ENCODE measurements around the gene KIF17. TPM values are rescaled to one million over a fixed set of nuclear protein-coding genes. Genes with fewer than 3 reads are reported as not detected.
A peak's percentile ranks its signal among the peaks of the same experiment; 100 is the strongest.

Gene KIF17
- polyA plus RNA-seq, 2 of the 4 experiments (the other 2 are of a cell fraction), result 0.78 to 1.0 TPM

DNA sequence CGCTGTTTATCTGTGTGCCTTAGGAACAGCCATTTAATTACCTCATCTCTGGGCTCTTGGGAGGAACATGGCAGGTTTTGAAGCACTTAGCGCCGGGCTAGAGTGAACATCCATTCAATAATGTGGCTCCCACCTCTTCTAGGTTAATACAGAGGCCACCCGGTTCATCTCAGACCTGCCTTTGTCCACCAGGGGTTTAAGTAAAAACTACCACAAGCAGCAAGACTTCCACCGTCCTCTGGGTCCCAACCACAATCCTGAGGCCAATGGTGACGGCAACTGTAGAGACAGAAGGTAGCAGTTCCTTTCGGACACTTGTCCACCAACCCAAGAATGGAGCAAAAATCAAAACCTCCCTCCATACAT lies 55.7 kb downstream of the KIF17 start:
- CTCF ChIA-PET, result interaction anchor here (0.6 to 2.4 kb wide), 7 partner anchors 8 to 140 kb away, joined by 3 to 5 read pairs (median 3); no protein-coding TSS in a partner anchor
- 70% methylated on average over 7 of the region's 7 CpGs for WGBS (ENCODE audit: missing lambda C conversion rate)
- POLR2A ChIA-PET, result interaction anchor here (1.1 kb wide), 2 partner anchors 35 to 125 kb away, joined by 3 to 4 read pairs; partner anchors contain the start of gene HP1BP3
- DNase-seq (ENCODE audit: low read depth in 1 of 2, low spot score in 1 of 2) (peak in 1 of 2 experiments; percentile 21), ATAC-seq (peak; percentile 1 to 10; a peak in 4 of 6 replicates), FAIRE-seq (no peak)
- peak overlapping the region; percentile 74 for H3K4me3 ChIP-seq
- H3K9me3 ChIP-seq, result no peaks in the 10 kb centered on the region
- H3K4me2 ChIP-seq, result peak overlapping the region; percentile 98
- peak overlapping the region; percentile 88 to 97 for H3K27ac ChIP-seq
- TF ChIP-seq, protein P1, sequence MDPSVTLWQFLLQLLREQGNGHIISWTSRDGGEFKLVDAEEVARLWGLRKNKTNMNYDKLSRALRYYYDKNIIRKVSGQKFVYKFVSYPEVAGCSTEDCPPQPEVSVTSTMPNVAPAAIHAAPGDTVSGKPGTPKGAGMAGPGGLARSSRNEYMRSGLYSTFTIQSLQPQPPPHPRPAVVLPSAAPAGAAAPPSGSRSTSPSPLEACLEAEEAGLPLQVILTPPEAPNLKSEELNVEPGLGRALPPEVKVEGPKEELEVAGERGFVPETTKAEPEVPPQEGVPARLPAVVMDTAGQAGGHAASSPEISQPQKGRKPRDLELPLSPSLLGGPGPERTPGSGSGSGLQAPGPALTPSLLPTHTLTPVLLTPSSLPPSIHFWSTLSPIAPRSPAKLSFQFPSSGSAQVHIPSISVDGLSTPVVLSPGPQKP (IDR thresholded peaks at IDR 0.05; ENCODE audit: low read depth, low read length), result no peak
- TF ChIP-seq ZFP36 (IDR thresholded peaks at IDR 0.05; ENCODE audit: borderline replicate concordance, partially characterized antibody), result no peak
- TF ChIP-seq, protein P2, sequence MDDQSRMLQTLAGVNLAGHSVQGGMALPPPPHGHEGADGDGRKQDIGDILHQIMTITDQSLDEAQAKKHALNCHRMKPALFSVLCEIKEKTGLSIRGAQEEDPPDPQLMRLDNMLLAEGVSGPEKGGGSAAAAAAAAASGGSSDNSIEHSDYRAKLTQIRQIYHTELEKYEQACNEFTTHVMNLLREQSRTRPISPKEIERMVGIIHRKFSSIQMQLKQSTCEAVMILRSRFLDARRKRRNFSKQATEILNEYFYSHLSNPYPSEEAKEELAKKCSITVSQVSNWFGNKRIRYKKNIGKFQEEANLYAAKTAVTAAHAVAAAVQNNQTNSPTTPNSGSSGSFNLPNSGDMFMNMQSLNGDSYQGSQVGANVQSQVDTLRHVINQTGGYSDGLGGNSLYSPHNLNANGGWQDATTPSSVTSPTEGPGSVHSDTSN (IDR thresholded peaks at IDR 0.05), result no peak
- TF ChIP-seq MAZ (IDR thresholded peaks at IDR 0.05; ENCODE audit: borderline replicate concordance, low read depth, low read length), result no peak
- TF ChIP-seq, protein P3, sequence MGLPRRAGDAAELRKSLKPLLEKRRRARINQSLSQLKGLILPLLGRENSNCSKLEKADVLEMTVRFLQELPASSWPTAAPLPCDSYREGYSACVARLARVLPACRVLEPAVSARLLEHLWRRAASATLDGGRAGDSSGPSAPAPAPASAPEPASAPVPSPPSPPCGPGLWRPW (IDR thresholded peaks at IDR 0.05), result no peak
- no peak for TF ChIP-seq EHF (CRISPR knock-in tag; IDR thresholded peaks at IDR 0.05)
- TF ChIP-seq RAD21 (conservative IDR thresholded peaks at IDR 0.05 in 1 of 2, IDR thresholded peaks at IDR 0.05 in 1 of 2), result no peak
- peaks cover 18% of the 10 kb centered on the region for H3K4me1 ChIP-seq

DNA sequence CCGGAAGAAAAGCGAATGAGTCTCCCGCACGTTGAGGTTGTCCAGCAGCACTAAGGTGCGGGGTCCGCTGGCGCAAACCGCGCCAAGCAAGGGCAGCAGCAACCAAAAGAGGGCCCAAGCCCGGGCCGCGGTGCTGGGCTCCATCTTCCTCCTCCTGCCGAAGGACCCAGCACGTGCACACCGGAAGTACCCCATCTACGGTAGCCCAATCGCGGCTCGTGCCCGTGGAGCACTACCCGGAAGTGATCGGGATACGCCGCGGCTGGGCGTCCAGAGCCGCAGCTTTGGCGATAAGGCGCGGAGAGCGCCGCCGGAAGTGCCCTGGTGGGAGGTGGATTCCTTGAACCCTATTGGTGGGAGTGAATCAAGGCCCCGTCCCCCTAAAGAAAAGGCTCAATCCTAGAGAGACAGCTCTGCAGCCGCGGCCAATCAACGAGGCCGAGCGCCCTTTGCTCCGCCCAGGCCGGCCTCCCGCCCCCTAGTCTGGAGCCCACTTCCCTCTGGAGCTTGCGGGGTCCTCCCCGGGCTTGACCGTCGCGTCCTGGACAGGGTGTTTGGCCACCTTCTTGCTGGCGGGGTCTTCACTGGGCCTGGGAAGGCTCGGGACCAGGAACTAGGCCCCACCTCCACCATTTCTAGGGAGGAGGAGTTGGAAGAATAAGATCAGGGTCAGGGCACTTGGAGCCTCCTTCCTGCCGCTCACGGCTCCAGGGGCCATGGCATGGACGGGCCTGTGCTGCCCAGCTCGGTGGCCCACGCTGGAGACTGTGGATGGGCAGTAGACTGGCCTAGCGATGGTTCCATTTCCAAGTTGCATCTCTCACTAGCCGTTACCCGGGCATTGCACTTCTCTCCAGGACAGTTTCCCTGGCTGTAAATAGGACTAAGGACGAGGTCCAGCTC lies 56.3 kb downstream of the KIF17 start, which contains the start of gene DDOST:
Gene DDOST (minus strand): TSS at position 163 of the 903 bp plus-strand sequence. CDS start 19 bp downstream, at position 144.
- DNase-seq (ENCODE audit: low read depth in 1 of 2, low spot score in 1 of 2) (peak; percentile 95), FAIRE-seq (peak; percentile 18), ATAC-seq (peak; percentile 95 to 99)
- TF ChIP-seq GATA3 (IDR thresholded peaks at IDR 0.05; ENCODE audit: borderline replicate concordance) (0 out of 2 replicates have a peak, but pooled peaks have one; percentile 38), PHF8 (IDR thresholded peaks at IDR 0.05; ENCODE audit: borderline replicate concordance, low read depth) (peak; percentile 80; the same call in 1 of the 2 replicates), JUN (IDR thresholded peaks at IDR 0.05) (peak in 1 of 2 experiments; percentile 66; a peak in 3 of 5 replicates), MYC (IDR thresholded peaks at IDR 0.05; ENCODE audit: borderline replicate concordance, low read length) (no peak), NPAS2 (CRISPR knock-in tag; IDR thresholded peaks at IDR 0.05; ENCODE audit: borderline replicate concordance) (no peak), BHLHE40 (IDR thresholded peaks at IDR 0.05; ENCODE audit: low read depth, low read length) (no peak), POLR2A (IDR thresholded peaks at IDR 0.05; ENCODE audit: low read length) (peak; percentile 53), KDM5A (IDR thresholded peaks at IDR 0.05) (peak; percentile 57; the same call in 1 of the 2 replicates), RARB (CRISPR knock-in tag; IDR thresholded peaks at IDR 0.05) (no peak)
- TF ChIP-seq, protein P4, sequence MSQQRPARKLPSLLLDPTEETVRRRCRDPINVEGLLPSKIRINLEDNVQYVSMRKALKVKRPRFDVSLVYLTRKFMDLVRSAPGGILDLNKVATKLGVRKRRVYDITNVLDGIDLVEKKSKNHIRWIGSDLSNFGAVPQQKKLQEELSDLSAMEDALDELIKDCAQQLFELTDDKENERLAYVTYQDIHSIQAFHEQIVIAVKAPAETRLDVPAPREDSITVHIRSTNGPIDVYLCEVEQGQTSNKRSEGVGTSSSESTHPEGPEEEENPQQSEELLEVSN (IDR thresholded peaks at IDR 0.05; ENCODE audit: borderline replicate concordance, low read depth), result 0 out of 2 replicates have a peak, but pooled peaks have one; percentile 34
- TF ChIP-seq, protein P5, sequence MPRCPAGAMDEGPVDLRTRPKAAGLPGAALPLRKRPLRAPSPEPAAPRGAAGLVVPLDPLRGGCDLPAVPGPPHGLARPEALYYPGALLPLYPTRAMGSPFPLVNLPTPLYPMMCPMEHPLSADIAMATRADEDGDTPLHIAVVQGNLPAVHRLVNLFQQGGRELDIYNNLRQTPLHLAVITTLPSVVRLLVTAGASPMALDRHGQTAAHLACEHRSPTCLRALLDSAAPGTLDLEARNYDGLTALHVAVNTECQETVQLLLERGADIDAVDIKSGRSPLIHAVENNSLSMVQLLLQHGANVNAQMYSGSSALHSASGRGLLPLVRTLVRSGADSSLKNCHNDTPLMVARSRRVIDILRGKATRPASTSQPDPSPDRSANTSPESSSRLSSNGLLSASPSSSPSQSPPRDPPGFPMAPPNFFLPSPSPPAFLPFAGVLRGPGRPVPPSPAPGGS (IDR thresholded peaks at IDR 0.05), result 0 out of 3 replicates have a peak, but pooled peaks have one; percentile 35
- TF ChIP-seq, protein P6, sequence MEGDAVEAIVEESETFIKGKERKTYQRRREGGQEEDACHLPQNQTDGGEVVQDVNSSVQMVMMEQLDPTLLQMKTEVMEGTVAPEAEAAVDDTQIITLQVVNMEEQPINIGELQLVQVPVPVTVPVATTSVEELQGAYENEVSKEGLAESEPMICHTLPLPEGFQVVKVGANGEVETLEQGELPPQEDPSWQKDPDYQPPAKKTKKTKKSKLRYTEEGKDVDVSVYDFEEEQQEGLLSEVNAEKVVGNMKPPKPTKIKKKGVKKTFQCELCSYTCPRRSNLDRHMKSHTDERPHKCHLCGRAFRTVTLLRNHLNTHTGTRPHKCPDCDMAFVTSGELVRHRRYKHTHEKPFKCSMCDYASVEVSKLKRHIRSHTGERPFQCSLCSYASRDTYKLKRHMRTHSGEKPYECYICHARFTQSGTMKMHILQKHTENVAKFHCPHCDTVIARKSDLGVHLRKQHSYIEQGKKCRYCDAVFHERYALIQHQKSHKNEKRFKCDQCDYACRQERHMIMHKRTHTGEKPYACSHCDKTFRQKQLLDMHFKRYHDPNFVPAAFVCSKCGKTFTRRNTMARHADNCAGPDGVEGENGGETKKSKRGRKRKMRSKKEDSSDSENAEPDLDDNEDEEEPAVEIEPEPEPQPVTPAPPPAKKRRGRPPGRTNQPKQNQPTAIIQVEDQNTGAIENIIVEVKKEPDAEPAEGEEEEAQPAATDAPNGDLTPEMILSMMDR (IDR thresholded peaks at IDR 0.05), result peak; percentile 16; the same call in 1 of the 3 replicates
- TF ChIP-seq, protein P7, sequence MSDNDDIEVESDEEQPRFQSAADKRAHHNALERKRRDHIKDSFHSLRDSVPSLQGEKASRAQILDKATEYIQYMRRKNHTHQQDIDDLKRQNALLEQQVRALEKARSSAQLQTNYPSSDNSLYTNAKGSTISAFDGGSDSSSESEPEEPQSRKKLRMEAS (IDR thresholded peaks at IDR 0.05), result peak; percentile 69
- Histone ChIP-seq H3K27ac (peak within 1 kb of the TSS; percentile 89 to 98), H3K4me2 (peak within 1 kb of the TSS; percentile 98), H3K4me3 (peak within 1 kb of the TSS; percentile 94), H3K9me3 (no peaks in the 10 kb centered on the region), H3K4me1 (peaks cover 18% of the 10 kb centered on the region)
- 9% methylated on average over 16 of the region's 58 CpGs for WGBS (ENCODE audit: missing lambda C conversion rate)
- CTCF ChIA-PET, result interaction anchor here (0.6 to 2.4 kb wide), 9 partner anchors 8 to 139 kb away, joined by 3 to 7 read pairs (median 3); no protein-coding TSS in a partner anchor
- POLR2A ChIA-PET, result interaction anchor here (0.6 to 1.2 kb wide), 6 partner anchors 13 to 153 kb away, joined by 3 to 4 read pairs (median 3); partner anchors contain the start of genes HP1BP3 and MUL1
